HG03432 (cell line): Measurements from ENCODE around the gene SLC6A19.
"Not testable (repeated sequence)": the region's sequence is repeated elsewhere in the genome, so short reads cannot be mapped to it uniquely, and the experiment has no call there.

Experiments
- ATAC-seq: cut with Tn5 transposase; IDR thresholded peaks from one replicate; pipeline ENCODE4 v1.9.1; 2021; ENCODE audit warnings: mild to moderate bottlenecking, moderate library complexity; ENCODE audit not compliant: unreplicated experiment

Gene SLC6A19

DNA sequence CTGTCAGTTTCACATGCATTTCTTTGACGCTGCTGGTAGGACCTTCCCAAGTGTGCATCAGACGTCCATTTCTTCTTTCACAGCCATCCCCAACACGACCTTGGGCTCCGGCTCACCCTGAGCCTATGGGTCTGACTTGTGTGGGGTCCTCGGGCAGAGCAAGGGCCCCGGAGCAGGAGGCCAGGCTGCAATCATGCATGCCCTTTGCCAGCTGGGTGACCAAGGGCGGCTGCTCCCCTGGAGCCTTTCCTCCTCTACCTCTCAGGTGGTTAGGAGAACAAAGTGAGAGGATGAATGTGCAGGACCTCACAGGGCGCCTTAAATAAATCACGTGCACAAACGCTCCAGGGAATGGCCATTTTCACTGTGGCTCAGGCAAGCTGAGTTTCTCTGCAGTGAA, 60.2 kb downstream of the SLC6A19 start:
- ATAC-seq = no peak

DNA sequence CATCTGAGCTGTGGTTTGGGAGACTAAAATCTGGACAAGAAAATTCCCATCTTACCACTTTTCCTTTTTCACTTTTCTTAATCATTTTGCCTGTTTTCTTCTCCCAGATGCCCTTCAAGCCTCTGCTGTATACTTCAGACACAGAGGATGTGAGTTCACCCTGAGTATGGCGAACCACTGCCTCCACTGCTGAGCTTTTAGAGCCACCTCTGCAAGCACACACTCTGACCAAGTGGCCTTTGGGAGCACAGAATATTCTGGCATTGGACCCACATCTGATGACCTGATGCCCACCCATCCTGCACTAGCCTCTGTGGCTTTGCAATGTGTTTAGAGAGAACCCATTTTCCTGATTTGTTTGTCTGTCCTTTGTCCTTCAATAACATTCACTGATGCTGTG, 61.0 kb downstream of the SLC6A19 start:
- ATAC-seq = no peak

DNA sequence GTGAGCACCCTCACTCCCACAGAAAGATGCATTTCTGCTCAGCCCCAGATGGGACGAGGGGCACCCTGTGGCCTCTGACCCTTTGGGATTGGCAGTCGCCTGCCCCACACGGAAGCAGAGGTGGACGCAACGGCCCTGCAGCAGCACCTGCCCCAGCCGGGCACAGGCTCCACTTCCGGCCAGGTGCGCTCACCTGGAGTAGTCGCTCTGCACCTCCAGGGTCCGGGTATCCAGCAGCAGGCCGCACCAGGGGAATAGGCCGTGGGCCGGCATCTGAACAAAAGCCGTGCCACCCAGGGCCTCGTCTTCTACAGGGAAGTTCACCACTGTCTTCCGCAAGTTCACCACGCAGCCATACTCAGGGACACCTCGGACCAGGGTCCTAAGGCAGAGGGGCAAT, 62.8 kb downstream of the SLC6A19 start:
- ATAC-seq = no peak

DNA sequence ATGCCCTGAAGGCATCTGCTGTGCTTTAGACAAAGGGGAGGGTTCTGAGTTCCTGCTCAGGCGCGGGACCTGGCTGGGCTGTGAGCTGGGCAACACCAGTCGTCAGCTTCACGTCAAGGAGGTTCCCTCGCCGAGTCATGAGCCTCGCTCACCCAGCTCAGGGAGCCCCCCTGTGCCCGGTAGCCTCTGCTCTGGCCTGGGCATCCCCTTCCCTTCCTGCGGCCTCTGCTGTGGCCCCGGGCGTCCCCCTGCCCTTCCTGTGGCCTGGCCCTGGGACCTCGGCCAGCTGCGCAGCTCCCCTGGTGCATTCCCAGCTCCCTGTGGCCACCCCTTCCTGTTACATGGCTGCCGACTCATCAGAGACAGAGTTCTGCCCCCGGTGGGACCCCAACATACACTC, 63.6 kb downstream of the SLC6A19 start:
- ATAC-seq = no peak

DNA sequence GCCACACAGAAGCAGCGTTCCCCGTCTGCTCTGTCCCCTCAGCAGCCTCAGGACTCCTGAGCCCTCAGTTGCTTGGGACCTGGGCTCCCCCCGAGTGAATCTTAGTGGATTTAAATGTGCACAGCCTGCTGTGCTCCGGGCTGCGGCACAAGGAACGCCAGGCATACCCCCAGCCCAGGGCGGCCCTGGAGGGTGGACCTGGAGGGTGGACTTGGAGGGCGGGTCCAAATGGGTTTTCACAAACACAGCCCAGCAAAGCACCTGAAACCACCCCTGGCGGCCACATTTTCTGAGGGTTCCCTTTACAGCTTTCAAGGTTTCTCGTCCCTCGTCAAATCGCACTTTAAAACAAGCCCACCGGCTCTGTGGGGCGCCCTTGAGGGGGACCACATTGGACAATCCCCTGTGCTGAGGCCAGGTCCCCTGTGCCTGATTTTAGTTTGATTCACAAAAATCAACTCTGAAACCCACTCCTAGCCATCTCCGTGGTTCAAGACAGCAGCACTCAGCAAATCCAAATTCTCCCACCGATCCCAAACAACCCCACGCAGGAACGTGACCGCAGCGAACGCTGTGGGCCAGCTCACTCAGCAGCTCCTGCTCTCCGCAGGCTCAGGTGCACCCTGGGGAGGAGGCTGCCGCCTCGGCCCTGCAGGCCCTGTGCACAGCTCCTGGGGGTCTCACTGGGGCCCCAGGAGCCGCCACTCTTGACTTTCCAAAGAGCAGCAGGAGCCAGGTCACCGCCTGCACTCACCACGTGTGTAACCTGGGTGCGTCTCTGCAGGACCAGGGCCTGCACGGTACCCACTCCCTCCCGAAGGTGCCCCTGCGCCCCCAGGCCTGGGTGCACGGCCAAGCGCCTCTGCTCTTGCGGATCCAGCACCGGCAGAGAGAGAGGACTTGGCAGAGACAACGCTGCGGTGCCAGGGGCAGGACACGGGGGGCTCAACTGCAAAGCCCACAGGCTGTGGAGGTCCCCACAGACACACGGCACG, 64.4 kb downstream of the SLC6A19 start:
- ATAC-seq = no peak

DNA sequence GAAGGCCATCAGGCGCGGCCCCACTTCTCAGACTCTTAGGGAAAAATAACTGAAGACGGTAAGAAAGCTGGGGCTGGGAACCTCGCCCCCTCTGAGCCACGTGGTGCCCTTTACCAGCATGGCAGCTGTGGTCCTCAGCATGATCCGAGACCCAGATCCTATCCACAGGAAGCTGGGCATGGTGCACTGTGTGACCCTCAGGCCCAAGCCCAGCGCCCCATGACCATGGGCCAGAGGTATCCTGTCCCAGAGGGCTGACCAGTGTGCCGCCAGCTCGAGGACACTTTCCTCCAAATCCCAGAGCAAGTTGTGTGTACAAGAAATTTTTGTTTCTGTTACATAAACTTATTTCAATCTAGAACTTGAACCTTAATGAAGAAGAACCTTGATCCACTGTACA, 65.4 kb downstream of the SLC6A19 start:
- ATAC-seq = no peak

DNA sequence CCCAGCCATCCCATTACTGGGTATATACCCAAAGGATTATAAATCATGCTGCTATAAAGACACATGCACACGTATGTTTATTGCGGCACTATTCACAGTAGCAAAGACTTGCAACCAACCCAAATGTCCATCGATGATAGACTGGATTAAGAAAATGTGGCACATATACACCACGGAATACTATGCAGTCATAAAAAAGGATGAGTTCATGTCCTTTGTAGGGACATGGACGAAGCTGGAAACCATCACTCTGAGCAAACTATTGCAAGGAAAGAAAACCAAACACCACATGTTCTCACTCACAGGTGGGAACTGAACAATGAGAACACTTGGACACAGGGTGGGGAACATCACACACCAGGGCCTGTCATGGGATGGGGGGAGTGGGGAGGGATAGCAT, 66.1 kb downstream of the SLC6A19 start:
- not testable (repeated sequence) for ATAC-seq

DNA sequence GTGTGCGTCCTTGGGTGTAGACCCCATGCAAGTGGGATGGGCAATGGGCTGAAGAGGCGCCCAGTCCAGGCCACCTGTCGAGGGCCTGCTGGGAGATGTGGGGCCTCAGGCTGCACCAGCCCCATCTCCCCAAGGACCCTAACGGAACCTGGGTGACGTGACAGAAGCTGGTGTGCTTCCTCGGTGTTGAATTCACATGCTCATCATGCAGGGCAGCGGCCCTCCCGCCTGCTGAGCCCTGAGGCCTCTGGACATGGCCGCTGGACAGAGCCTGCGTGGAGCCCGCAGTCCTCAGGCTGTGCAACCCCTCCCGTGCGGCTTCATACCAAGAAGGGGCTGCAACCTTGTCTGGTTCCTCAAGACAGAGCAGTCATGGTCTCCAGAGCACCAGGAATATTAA, 66.7 kb downstream of the SLC6A19 start:
- ATAC-seq = no peak

DNA sequence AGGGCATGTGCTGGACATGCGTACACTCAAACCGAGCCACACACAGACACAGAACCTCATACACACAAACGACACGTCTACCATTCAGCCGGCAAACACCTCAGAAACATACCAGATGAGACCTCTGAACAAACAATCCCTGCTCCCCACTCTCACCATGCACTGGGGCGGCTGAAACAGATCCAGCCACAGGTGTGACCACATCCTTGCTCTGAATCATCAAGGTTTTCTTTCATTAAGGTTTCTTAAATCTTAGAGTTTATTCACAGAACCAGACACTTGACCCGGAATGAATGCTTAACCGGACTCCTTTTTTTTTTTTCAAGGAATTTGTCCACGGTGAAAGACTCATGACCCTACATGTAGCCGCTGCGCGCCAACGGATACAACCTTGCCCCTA, 67.3 kb downstream of the SLC6A19 start:
- ATAC-seq = no peak

DNA sequence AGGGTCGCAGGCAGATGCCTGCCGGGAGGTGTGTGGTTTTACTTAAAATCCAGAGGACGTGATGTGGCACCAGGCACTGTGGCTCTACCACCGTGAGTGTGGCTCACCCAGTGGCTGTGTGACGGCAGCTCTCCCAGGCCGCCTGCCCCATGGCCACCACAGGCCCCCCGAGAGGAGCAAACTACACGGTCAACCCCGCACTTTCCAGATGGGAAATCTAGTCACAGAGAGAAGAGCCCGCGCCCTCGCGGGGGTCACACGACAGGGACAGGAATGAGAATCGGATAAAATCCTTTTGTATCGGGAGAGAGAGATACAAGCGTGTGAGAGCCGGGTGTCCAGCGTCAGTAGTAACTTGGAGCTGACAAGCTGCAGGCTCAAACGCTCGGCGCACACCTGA, 69.0 kb downstream of the SLC6A19 start:
- ATAC-seq = no peak

DNA sequence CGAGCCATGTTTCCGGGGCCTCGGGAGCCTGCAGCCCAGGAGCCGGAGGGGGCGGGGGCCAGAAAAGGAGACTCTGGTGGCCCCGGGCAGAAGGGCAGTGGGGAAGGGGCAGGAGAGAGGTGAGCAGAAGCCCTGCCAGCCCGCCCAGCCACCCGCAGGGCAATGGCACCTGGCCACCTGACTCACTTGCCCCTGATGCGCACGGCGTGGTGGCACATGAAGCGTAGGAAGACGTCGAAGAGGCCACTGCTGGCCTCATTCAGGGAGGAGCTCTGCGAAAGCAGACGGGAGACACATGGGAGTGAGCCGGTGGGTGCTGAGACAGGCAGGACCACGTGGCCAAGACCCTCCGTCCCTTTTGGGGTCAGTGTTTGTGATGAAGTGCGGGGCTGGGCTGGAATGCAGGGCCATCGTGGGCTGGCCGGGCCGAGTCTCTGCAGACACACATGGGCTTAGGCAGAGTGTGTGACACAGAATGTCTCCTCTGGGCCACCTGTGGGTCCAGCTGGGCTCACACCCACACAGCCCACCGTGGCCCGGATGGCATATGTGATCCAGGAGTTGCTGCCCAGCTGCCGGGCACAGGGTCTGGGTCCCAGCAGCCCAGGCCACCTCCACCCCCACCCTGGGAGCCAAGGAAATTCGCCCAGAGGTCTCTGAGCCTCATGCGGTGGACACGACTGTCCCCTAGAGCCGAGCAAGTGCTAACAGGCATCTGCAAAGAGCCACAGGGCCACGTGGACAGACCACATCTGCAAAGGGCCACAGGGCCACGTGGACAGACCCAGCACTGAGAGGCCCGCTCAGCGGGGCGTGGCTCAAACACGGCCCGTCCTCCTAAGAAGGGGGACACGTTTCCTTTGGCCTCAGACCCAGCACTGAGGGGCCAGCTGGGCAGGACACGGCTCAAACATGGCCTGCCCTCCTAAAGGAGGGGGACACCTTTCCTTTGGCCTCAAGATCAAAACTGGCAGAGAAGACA, 69.8 kb downstream of the SLC6A19 start:
- no peak for ATAC-seq

DNA sequence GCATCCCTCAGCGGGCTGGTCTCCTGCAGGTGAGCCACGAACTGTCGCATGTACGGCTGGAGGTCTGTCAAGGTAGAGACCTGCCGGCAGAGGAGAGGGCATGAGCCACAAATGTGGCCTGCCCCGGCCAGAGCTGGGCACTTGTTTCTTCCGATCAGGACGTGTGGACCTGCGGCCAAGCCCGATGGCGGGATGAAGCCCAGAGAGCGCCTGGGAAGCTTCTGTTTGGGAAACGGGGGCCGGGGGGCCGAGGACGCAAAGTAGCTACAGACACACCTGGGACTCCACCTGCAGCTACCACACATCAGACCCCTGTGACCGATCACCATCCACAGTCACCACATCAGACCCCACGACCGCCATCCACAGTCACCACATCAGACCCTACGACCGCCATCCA, 70.8 kb downstream of the SLC6A19 start:
- ATAC-seq = no peak

DNA sequence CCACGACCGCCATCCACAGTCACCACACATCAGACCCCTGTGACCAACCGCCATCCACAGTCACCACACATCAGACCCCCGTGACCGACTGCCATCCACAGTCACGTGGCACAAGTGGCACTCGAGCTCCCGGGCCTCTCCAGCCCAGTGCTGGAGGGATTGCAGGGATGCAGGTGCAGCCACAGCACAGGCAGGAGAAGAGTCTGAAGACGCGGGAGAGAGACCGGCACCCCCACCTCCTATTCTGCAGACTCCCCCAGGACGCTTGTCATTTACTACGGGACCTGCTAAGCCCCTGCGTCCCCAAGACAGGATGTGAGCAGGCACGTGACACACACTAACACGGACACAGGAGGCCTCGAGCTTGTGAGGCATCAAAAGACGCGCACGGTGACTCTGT, 72.3 kb downstream of the SLC6A19 start:
- ATAC-seq = no peak

DNA sequence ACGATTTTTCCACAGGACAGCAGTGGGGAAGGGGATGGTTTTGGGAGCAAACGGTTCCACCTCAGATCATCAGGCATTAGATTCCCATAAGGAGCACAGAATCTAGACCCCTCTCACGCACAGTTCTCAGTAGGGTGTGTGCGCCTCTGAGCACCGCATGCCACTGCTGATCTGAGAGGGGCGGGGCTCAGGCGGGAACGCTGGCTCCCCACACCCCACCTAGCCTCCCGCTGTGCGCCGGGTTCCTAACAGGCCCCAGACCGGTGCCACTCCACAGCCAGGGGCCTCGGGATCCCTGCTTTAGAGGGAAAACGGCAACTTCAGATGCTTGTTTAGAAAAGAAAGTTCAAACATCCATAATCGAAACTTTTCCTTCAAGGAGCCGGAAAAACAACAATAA, 73.1 kb downstream of the SLC6A19 start:
- no peak for ATAC-seq
